Embryonic facial prominence (tissue), 1 donor: ENCODE measurements around the gene RPL13.
"Not testable (repeated sequence)": the region's sequence is repeated elsewhere in the genome, so short reads cannot be mapped to it uniquely, and the experiment has no call there.

Source experiments
- DNase-seq: peaks from one replicate; pipeline ENCODE4 v3.0.0-alpha.2; 2016; ENCODE audit errors: extremely low spot score

RPL13 gene

GRCh38 chr16:89577055-89577759 is 16.7 kb downstream of the RPL13 start:
- no peak for DNase-seq

GRCh38 chr16:89579351-89579750 is 18.9 kb downstream of the RPL13 start:
- no peak for DNase-seq

GRCh38 chr16:89581045-89581695 is 20.7 kb downstream of the RPL13 start:
- no peak for DNase-seq

DNA sequence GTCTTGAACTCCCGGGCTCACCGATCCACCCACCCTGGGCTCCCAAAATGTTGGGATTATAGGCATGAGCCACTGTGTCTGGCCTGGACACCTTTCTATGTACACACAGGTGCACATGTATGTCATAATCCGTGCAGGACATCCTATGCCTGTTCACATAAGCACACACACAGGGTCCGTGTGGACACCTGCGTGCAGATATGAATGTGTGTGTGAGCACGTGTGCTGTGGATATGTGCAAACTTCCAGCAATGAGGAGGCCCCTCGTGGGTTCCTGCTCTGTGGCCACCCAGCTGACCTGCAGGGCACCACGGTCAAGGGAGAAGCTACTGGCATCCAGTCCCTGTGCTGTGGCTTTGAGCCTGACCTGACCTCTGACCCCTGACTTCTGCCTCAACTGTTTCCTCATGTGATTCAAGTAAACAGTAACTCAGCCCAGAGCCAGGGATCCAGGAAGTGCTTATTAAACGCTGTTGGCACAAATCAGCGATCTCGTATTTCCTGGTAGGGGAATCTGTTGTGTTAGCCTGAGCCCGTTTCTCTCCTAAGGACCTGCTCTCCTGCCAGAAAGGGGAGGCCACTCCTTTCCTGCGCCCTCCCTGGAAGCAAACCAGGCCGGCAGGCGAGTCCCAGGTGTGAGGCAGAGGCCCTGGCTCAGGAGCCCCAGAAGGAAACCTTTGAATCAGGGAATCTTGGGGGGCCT is 21.5 kb downstream of the RPL13 start:
- no peak for DNase-seq

DNA sequence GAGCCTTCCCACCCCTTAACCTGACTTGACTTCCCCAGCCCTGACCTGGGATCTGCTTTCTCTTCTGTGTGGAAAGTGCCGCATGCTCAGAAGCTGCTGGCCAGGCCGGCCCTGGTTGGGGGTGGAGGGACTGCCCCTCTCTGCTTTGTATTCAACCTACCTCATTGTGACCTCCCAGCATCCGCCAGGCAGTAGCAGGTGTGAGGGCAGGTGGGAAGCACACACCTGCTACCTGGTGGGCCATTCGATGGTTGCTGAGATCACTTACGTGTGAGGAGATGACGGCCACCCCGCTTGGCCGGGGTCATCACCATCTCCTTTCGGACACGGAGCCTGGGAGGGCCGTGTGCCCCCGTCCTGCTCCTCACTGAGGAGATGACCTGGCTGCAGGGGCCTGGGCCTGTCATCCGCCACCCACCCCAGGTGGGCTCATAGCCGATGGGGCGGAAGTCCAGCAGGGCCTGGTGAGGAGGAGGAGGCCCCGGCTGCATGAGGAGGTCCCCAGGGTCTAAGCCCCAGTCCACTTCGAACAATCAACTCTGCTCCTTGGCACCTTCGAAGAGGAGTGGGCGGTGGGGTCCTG is 22.2 kb downstream of the RPL13 start:
- DNase-seq = no peak

- no peak for DNase-seq
Measured at GRCh38 chr16:89583197-89583894, 22.9 kb downstream of the RPL13 start.

DNA sequence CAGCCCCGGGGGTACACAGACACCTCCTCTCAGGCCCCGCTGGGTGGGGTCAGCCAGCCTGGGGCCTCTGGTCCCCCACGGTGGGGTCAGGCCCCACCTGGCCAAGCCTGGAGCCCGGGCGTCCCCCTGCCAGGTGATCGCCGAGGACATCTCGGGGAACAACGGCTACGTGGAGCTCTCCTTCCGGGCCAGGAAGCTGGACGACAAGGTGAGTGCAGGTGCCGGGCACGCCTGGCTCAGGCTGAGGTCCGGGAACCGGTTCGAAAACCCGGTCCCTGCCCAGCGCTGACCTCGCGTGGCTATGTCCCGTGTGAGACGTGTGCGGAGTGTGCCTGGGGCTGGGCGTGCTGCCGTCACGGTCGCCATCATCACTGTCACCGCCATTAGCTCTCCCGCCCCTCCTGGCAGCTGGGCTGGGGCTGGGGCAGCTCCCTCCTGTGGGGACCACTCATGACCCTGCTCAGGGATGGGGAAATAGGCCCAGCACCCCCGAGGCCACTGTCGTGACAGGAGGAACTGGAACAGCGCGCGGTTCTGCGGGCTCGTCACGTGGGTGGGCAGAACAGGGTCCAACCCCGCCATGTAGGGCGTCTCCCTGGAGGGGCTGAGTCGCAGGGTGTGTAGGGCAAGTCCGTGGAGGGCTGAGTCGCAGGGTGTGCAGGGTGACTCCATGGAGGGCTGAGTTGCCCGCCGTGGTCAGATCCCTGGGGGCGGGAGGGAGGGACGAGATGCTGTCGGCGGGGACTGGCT is 23.6 kb downstream of the RPL13 start:
- DNase-seq = no peak

- no peak for DNase-seq
Measured at GRCh38 chr16:89584768-89585549, 24.5 kb downstream of the RPL13 start.

GRCh38 chr16:89586218-89586617 is 25.7 kb downstream of the RPL13 start:
- no peak for DNase-seq

GRCh38 chr16:89586853-89587252 is 26.4 kb downstream of the RPL13 start:
- no peak for DNase-seq

DNA sequence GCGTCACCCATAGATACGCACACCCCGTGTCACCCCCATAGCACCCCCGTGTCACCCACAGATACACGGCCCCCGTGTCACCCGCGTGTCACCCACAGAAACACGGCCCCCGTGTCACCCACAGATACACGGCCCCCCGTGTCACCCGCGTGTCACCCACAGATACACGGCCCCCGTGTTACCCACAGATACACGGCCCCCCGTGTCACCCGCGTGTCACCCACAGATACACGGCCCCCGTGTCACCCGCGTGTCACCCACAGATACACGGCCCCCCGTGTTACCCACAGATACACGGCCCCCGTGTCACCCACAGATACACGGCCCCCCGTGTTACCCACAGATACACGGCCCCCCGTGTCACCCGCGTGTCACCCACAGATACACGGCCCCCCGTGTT is 27.2 kb downstream of the RPL13 start:
- DNase-seq = not testable (repeated sequence)

DNA sequence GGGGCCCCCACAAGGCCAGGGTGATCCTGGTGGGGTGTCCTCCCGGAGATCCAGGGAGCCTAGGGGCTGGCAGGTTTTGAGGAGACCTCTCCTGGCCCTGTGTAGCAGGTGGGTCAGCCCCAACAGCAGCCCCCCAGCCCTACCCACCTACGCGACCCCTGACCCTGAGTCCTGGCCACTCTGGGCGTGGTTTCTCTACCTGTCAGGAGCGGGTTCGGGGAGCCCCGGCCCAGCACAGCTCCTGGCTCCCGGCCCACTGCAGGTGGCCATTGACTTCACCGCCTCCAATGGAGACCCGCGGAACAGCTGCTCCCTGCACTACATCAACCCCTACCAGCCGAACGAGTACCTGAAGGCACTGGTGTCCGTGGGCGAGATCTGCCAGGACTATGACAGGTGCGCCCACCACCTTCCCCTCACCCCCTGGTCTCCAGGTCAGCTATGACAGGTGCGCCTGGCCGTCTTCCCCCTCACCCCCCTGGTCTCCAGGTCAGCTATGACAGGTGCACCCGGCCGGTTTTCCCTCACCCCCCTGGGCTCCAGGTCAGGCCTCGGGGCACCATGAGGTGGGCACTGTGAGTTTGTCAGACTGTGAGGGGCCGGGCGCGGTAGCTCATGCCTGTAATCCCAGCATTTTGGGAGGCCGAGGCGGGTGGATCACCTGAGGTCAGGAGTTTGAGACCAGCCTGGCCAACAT is 28.1 kb downstream of the RPL13 start:
- DNase-seq = no peak

DNA sequence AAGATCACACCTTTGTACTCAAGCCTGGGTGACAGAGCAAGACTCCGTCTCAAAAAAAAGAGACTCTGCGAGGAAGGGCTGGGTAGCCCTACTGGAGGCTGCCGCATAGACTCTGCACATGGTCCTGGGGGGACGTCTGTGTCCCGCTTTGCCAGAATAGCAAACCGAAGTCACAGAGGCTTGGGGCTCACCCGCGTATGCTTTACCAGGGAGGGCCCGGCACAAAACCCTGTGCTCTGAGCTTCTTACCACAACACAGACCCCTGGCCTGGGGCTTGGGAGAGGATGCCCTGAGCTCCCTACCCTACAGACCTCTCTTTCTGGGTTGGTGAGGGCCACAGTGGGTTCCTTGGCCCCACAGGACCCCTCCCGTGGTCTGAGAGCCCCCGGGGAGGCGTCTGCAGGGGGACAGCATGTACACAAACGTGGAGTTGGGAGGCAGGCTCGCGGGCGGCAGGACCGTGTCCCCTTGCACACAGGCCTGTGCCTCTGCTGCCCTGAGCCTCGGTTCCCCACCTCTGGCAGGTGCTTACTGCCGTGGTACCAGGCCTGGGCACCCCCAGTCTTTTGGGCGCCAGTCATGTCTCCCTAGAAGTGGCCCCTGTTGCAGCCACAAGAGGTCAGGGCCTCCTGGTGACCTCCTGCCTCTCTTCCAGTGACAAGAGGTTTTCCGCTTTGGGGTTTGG is 28.9 kb downstream of the RPL13 start:
- DNase-seq = no peak

DNA sequence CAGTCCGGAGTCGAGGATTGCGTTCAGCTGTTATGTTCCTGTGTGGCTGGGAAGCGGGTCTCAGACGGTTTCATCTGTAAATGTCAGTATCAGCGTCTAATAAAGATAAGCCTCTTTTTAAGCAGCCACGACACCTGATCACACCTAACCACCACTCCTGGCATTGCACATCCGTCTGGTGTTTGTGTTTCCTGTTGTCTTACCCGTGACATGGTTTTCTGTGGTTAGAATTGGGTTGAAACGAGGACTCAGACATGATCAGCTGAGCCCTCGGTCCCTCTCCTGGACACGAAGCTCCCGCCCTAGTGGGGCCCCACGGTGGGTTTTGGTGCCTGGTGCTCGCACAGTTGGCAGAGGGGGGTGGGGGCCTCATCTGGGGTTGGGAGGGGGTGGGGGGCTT is 33.4 kb downstream of the RPL13 start:
- no peak for DNase-seq

DNA sequence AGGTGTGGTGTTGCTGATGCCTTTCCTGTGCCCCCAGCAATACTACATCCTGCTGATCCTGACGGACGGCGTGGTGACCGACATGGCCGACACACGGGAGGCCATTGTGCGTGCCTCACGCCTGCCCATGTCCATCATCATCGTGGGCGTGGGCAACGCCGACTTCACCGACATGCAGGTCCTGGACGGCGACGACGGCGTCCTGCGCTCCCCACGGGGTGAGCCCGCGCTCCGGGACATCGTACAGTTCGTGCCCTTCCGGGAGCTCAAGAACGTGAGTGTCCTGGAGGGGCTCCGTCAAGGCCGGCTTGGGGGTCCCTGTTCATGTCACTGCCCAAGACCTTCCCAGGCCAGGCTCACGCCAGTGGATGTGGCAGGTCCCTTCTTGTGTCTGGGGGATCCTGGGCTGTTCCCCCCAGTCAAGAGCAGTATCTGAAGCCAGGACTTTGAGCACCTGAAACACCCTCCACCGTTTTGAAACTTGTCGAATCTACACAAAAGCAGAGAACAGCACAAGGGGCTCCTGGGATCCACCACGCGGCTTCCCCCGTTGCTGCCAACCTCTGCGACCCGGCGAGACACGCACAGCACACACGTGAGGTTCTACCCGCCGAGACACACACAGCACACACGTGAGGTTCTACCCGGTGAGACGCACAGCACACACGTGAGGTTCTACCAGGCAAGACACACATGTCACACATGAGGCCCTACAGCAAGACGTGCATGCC is 35.0 kb downstream of the RPL13 start:
- no peak for DNase-seq

GRCh38 chr16:89596061-89596689 is 35.7 kb downstream of the RPL13 start:
- no peak for DNase-seq

GRCh38 chr16:89596957-89597649 is 36.6 kb downstream of the RPL13 start:
- DNase-seq = no peak
